ENCODE data around the gene NUP85. TPM values are rescaled to one million over a fixed set of nuclear protein-coding genes. Genes with fewer than 3 reads are reported as not detected.

Gene NUP85
- total RNA-seq, 2 experiments from 2014 or later, result 130 to 160 TPM

GRCh38 chr17:75265614-75266315 is 60.3 kb downstream of the NUP85 start:
- DNase-seq (no peak), ATAC-seq (no peak)
- POLR2A ChIA-PET, result no interaction called here
- Mint-ChIP-seq H3K27me3 (no peaks in the 10 kb centered on the region), H3K9me3 (ENCODE audit: low read depth) (no peaks in the 10 kb centered on the region), H3K27ac (no peak overlapping the region), H3K36me3 (ENCODE audit: low read depth) (peaks cover 39% of the 10 kb centered on the region), H3K4me3 (no peak overlapping the region), H3K4me1 (peaks cover 25% of the 10 kb centered on the region)
- intact Hi-C loops (cut with DNase I, micrococcal nuclease), result loop anchor here (10.0 kb wide), 2 partner anchors 249 to 589 kb away; partner anchors contain the start of genes CASKIN2 (in 1 of the 2), TSEN54 (in 1 of the 2) and WBP2 (in 1 of the 2)
- CTCF ChIA-PET, result interaction anchor here (0.5 to 0.9 kb wide), 2 partner anchors 143 to 146 kb away, joined by 3 to 5 read pairs; no protein-coding TSS in a partner anchor

- POLR2A ChIA-PET, result interaction anchor here (1.4 kb wide), 1 partner anchor 17 kb away, joined by 3 read pairs; no protein-coding TSS in a partner anchor
- DNase-seq (no peak), ATAC-seq (no peak)
- H3K4me1 Mint-ChIP-seq, result peaks cover 25% of the 10 kb centered on the region
- no peaks in the 10 kb centered on the region for H3K9me3 Mint-ChIP-seq (ENCODE audit: low read depth)
- H3K27ac Mint-ChIP-seq, result peak overlapping the region; percentile 42
- CTCF ChIA-PET, result interaction anchor here (0.6 to 1.1 kb wide), 2 partner anchors 23 to 26 kb away, joined by 3 to 7 read pairs; partner anchors contain the start of gene SLC25A19
- no peak overlapping the region for H3K4me3 Mint-ChIP-seq
- peaks cover 39% of the 10 kb centered on the region for H3K36me3 Mint-ChIP-seq (ENCODE audit: low read depth)
- intact Hi-C loops (cut with DNase I, micrococcal nuclease), result loop anchor here (10.0 kb wide), 2 partner anchors 248 to 588 kb away; partner anchors contain the start of genes CASKIN2 (in 1 of the 2), TSEN54 (in 1 of the 2) and WBP2 (in 1 of the 2)
- no peaks in the 10 kb centered on the region for H3K27me3 Mint-ChIP-seq
Observed at GRCh38 chr17:75266316-75267152, 61.1 kb downstream of the NUP85 start.

- ChIA-PET POLR2A (interaction anchor here (1.4 kb wide), 1 partner anchor 17 kb away, joined by 3 read pairs; no protein-coding TSS in a partner anchor), CTCF (interaction anchor here (0.6 to 1.2 kb wide), 3 partner anchors 22 to 29 kb away, joined by 3 to 7 read pairs (median 4); partner anchors contain the start of gene SLC25A19)
- Mint-ChIP-seq H3K4me3 (no peak overlapping the region), H3K36me3 (ENCODE audit: low read depth) (peaks cover 41% of the 10 kb centered on the region), H3K27ac (peak overlapping the region; percentile 42), H3K4me1 (peaks cover 27% of the 10 kb centered on the region), H3K9me3 (ENCODE audit: low read depth) (no peaks in the 10 kb centered on the region), H3K27me3 (no peaks in the 10 kb centered on the region)
- DNase-seq (no peak), ATAC-seq (no peak)
- intact Hi-C loops (cut with DNase I, micrococcal nuclease), result loop anchor here (10.0 kb wide), 2 partner anchors 248 to 588 kb away; partner anchors contain the start of genes CASKIN2 (in 1 of the 2), TSEN54 (in 1 of the 2) and WBP2 (in 1 of the 2)
Observed at GRCh38 chr17:75267153-75267410, 61.6 kb downstream of the NUP85 start.

- intact Hi-C loops (cut with DNase I, micrococcal nuclease), result loop anchor here (10.0 kb wide), 2 partner anchors 247 to 587 kb away; partner anchors contain the start of genes CASKIN2 (in 1 of the 2), TSEN54 (in 1 of the 2) and WBP2 (in 1 of the 2)
- no peak for ATAC-seq
- peaks cover 25% of the 10 kb centered on the region for H3K4me1 Mint-ChIP-seq
- DNase-seq, result no peak
- no peaks in the 10 kb centered on the region for H3K9me3 Mint-ChIP-seq (ENCODE audit: low read depth)
- peaks cover 40% of the 10 kb centered on the region for H3K36me3 Mint-ChIP-seq (ENCODE audit: low read depth)
- ChIA-PET POLR2A (interaction anchor here (1.4 kb wide), 1 partner anchor 18 kb away, joined by 3 read pairs; no protein-coding TSS in a partner anchor), CTCF (interaction anchor here (0.6 to 6.4 kb wide), 4 partner anchors 7 to 29 kb away, joined by 3 to 78 read pairs (median 4); partner anchors contain the start of genes GGA3, MRPS7 and SLC25A19)
- H3K4me3 Mint-ChIP-seq, result no peak overlapping the region
- H3K27ac Mint-ChIP-seq, result peak overlapping the region; percentile 19
- no peaks in the 10 kb centered on the region for H3K27me3 Mint-ChIP-seq
Observed at GRCh38 chr17:75267411-75268232, 62.1 kb downstream of the NUP85 start.

- H3K4me3 Mint-ChIP-seq, result peak overlapping the region; percentile 82
- CTCF ChIA-PET, result interaction anchor here (0.6 to 6.4 kb wide), 13 partner anchors 9 to 156 kb away, joined by 3 to 78 read pairs (median 4); partner anchors contain the start of genes GGA3, MRPS7, SLC25A19 and SUMO2
Observed at GRCh38 chr17:75269844-75270217, 64.4 kb downstream of the NUP85 start.

GRCh38 chr17:75270218-75270965 is 64.9 kb downstream of the NUP85 start:
- intact Hi-C loops (cut with DNase I, micrococcal nuclease), result loop anchor here in 1 of 2 experiments (1.0 to 5.0 kb wide), 3 partner anchors 9 to 134 kb away; partner anchors contain the start of genes GGA3, GRB2 and MRPS7
- ATAC-seq, result peak; percentile 46
- H3K27ac Mint-ChIP-seq, result peak overlapping the region; percentile 75
- ChIA-PET CTCF (interaction anchor here (0.5 to 6.4 kb wide), 30 partner anchors 10 to 390 kb away, joined by 3 to 78 read pairs (median 3); partner anchors contain the start of genes CDR2L, GGA3, MRPS7 and SLC25A19), POLR2A (interaction anchor here (0.6 to 3.6 kb wide), 8 partner anchors 9 to 135 kb away, joined by 3 to 57 read pairs (median 6); partner anchors contain the start of genes GGA3, GRB2, JPT1 and MRPS7)
- peaks cover 43% of the 10 kb centered on the region for H3K36me3 Mint-ChIP-seq (ENCODE audit: low read depth)
- H3K4me3 Mint-ChIP-seq, result peak overlapping the region; percentile 82
- H3K27me3 Mint-ChIP-seq, result no peaks in the 10 kb centered on the region
- H3K4me1 Mint-ChIP-seq, result peaks cover 21% of the 10 kb centered on the region
- no peaks in the 10 kb centered on the region for H3K9me3 Mint-ChIP-seq (ENCODE audit: low read depth)
- DNase-seq, result peak; percentile 75

More at GRCh38 chr17:75269844-75270217, 64.4 kb downstream of the NUP85 start:
- peak; percentile 10 for ATAC-seq
- Mint-ChIP-seq H3K9me3 (ENCODE audit: low read depth) (no peaks in the 10 kb centered on the region), H3K27me3 (no peaks in the 10 kb centered on the region), H3K36me3 (ENCODE audit: low read depth) (peaks cover 42% of the 10 kb centered on the region), H3K27ac (peak overlapping the region; percentile 75), H3K4me1 (peaks cover 21% of the 10 kb centered on the region)
- intact Hi-C loops (cut with DNase I, micrococcal nuclease), result loop anchor here (1.0 to 10.0 kb wide), 5 partner anchors 9 to 585 kb away; partner anchors contain the start of genes CASKIN2 (in 1 of the 2), GGA3 (in 1 of the 2), GRB2 (in 1 of the 2) and MRPS7 (in 1 of the 2)
- POLR2A ChIA-PET, result interaction anchor here (0.6 to 3.6 kb wide), 5 partner anchors 8 to 136 kb away, joined by 3 to 57 read pairs (median 13); partner anchors contain the start of genes GGA3, GRB2, MRPS7 and SLC25A19
- peak; percentile 35 for DNase-seq

- CTCF ChIA-PET, result interaction anchor here (0.5 to 6.4 kb wide), 25 partner anchors 10 to 391 kb away, joined by 3 to 78 read pairs (median 3); partner anchors contain the start of genes CDR2L, GGA3, MRPS7 and SLC25A19
- intact Hi-C loops (cut with DNase I, micrococcal nuclease), result loop anchor here (1.0 to 5.0 kb wide), 12 partner anchors 10 to 398 kb away; partner anchors contain the start of genes GGA3 (in 2 of the 2), GRB2 (in 2 of the 2), MRPS7 (in 2 of the 2) and SLC25A19 (in 2 of the 2)
- no peak for DNase-seq
- H3K9me3 Mint-ChIP-seq (ENCODE audit: low read depth), result no peaks in the 10 kb centered on the region
- peaks cover 21% of the 10 kb centered on the region for H3K4me1 Mint-ChIP-seq
- H3K4me3 Mint-ChIP-seq, result peak within 1 kb of the TSS; percentile 82
- ATAC-seq, result peak; percentile 11
- POLR2A ChIA-PET, result interaction anchor here (0.6 to 3.6 kb wide), 8 partner anchors 9 to 135 kb away, joined by 3 to 57 read pairs (median 6); partner anchors contain the start of genes GGA3, GRB2, JPT1 and MRPS7
- H3K36me3 Mint-ChIP-seq (ENCODE audit: low read depth), result peaks cover 41% of the 10 kb centered on the region
- H3K27ac Mint-ChIP-seq, result peak within 1 kb of the TSS; percentile 81
- no peaks in the 10 kb centered on the region for H3K27me3 Mint-ChIP-seq
Observed at GRCh38 chr17:75270966-75271232, 65.4 kb downstream of the NUP85 start, which contains the start of gene MIF4GD. TSS of gene MIF4GD (minus strand) at chr17:75271231. CDS start at chr17:75270195, 1,036 bp downstream.

- ChIA-PET CTCF (interaction anchor here (0.5 to 6.4 kb wide), 28 partner anchors 10 to 391 kb away, joined by 3 to 78 read pairs (median 4); partner anchors contain the start of genes CDR2L, GGA3, MRPS7 and SLC25A19), POLR2A (interaction anchor here (0.6 to 3.6 kb wide), 9 partner anchors 10 to 134 kb away, joined by 3 to 57 read pairs (median 8); partner anchors contain the start of genes GGA3, GRB2, JPT1 and MRPS7)
- intact Hi-C loops (cut with DNase I, micrococcal nuclease), result loop anchor here (1.0 to 5.0 kb wide), 12 partner anchors 10 to 398 kb away; partner anchors contain the start of genes GRB2 (in 2 of the 2), SLC25A19 (in 2 of the 2), GGA3 (in 1 of the 2) and MRPS7 (in 1 of the 2)
- Mint-ChIP-seq H3K27me3 (no peaks in the 10 kb centered on the region), H3K27ac (peak overlapping the region; percentile 81), H3K4me1 (peaks cover 21% of the 10 kb centered on the region), H3K9me3 (ENCODE audit: low read depth) (no peaks in the 10 kb centered on the region), H3K4me3 (peak overlapping the region; percentile 80), H3K36me3 (ENCODE audit: low read depth) (peaks cover 36% of the 10 kb centered on the region)
- peak; percentile 79 for ATAC-seq
- peak; percentile 93 for DNase-seq
Observed at GRCh38 chr17:75271233-75271954, 65.9 kb downstream of the NUP85 start.

Data from activated CD4-positive, alpha-beta T cell treated with anti-CD3 and anti-CD28 coated beads for 36 hours (primary cell).